H1 (cell line): ENCODE measurements around the gene KRTAP19-5. TPM values are rescaled to one million over a fixed set of nuclear protein-coding genes. Genes with fewer than 3 reads are reported as not detected.

Experiments used
- FOSL1 ChIP-seq: IDR thresholded peaks from 2 replicates; pipeline ENCODE4 v1.6.1; 2011; ENCODE audit warnings: mild to moderate bottlenecking, low read depth, low read length, moderate library complexity; ENCODE audit not compliant: insufficient read depth
- GABPA ChIP-seq: IDR thresholded peaks from 2 replicates; pipeline ENCODE4 v1.6.1; 2011; ENCODE audit warnings: mild to moderate bottlenecking, low read length, moderate library complexity, borderline replicate concordance; ENCODE audit not compliant: insufficient read depth
- TAF1 ChIP-seq: IDR thresholded peaks from 2 replicates; pipeline ENCODE4 v1.6.1; 2011; ENCODE audit warnings: mild to moderate bottlenecking, low read depth, low read length
- polyA plus RNA-seq, 7 experiments: library from polyadenylated mRNA; depleted of rRNA in 3 of 7; stranded (reverse) in 5 of 7; unstranded in 2 of 7; fragments of >200 nt in 5 of 7; fragments of 200-250 nt in 2 of 7; gene quantifications; 1 replicate in 5 of 7; 2 replicates in 1 of 7; 4 replicates in 1 of 7; pipeline versions ENCODE4 v1.2.1 to v1.2.3, GENCODE V29; 2011 to 2013; ENCODE audit warnings: missing spikeins in 2 of 7, mixed read lengths in 2 of 7
- total RNA-seq: library from RNA; stranded (reverse); fragmentation: NEBNext Ultra II Directional; extraction: Animal tissue kit (Norgen Biotek cat#: 25700); gene quantifications from 2 replicates; pipeline ENCODE4 v1.2.1, GENCODE V29; 2021

The KRTAP19-5 gene
- total and polyA plus RNA-seq, 2 of the 8 experiments (the other 6 are each of a cell fraction or from before 2014, with no cell fraction given), result not detected

GRCh38 chr21:30479259-30479658 is 22.7 kb downstream of the KRTAP19-5 start (continued):
- no peak for TF ChIP-seq FOSL1
- TF ChIP-seq GABPA, result no peak
- TF ChIP-seq TAF1, result no peak
